Embryonic facial prominence (tissue), 1 donor: Measurements from ENCODE around the gene CPO.
"Not testable (repeated sequence)": the region's sequence is repeated elsewhere in the genome, so short reads cannot be mapped to it uniquely, and the experiment has no call there.

Experiments
- DNase-seq: peaks from one replicate; pipeline ENCODE4 v3.0.0-alpha.2; 2016; ENCODE audit errors: extremely low spot score

CPO gene

GRCh38 chr2:206939340-206939739 lies at the start of gene CPO:
CPO (plus strand) TSS chr2:206939518; CDS start chr2:206939600, 82 bp downstream.
- DNase-seq = no peak

- DNase-seq = no peak
These were observed 49.1 kb upstream of the CPO start for GRCh38 chr2:206890179-206890578.

- DNase-seq = no peak
These were observed 48.4 kb upstream of the CPO start for GRCh38 chr2:206890926-206891325.

- DNase-seq = no peak
These were observed 24.2 kb upstream of the CPO start for GRCh38 chr2:206915121-206915520.

GRCh38 chr2:206918263-206918662 lies 21.1 kb upstream of the CPO start:
- DNase-seq = no peak

- no peak for DNase-seq
These were observed 19.0 kb upstream of the CPO start for GRCh38 chr2:206920310-206920709.

GRCh38 chr2:206920951-206921350 lies 18.4 kb upstream of the CPO start:
- DNase-seq = no peak

- no peak for DNase-seq
These were observed 17.8 kb upstream of the CPO start for GRCh38 chr2:206921529-206921928.

- no peak for DNase-seq
These were observed 3.1 kb upstream of the CPO start for GRCh38 chr2:206935991-206936842.

GRCh38 chr2:206936843-206937230 lies 2.5 kb upstream of the CPO start:
- DNase-seq = no peak

GRCh38 chr2:206937555-206937954 lies 1.8 kb upstream of the CPO start:
- DNase-seq = no peak

- no peak for DNase-seq
These were observed 1.2 kb downstream of the CPO start for GRCh38 chr2:206940546-206940945.

- DNase-seq = no peak
These were observed 3.5 kb downstream of the CPO start for GRCh38 chr2:206942592-206943478.

GRCh38 chr2:206953404-206953803 lies 14.1 kb downstream of the CPO start:
- not testable (repeated sequence) for DNase-seq

- DNase-seq = no peak
These were observed 15.9 kb downstream of the CPO start for GRCh38 chr2:206955253-206955652.

- DNase-seq = no peak
These were observed 18.9 kb downstream of the CPO start for GRCh38 chr2:206958261-206958660.

GRCh38 chr2:206962966-206963365 lies 23.6 kb downstream of the CPO start:
- DNase-seq = no peak

GRCh38 chr2:206968134-206969086 lies 29.1 kb downstream of the CPO start:
- DNase-seq = no peak

GRCh38 chr2:206969192-206969591 lies 29.9 kb downstream of the CPO start:
- DNase-seq = no peak

- DNase-seq = no peak
These were observed 31.5 kb downstream of the CPO start for GRCh38 chr2:206970589-206971360.

GRCh38 chr2:206971805-206972204 lies 32.5 kb downstream of the CPO start:
- DNase-seq = no peak
